ENCODE measurements around the gene TMEM50B. TPM values are rescaled to one million over a fixed set of nuclear protein-coding genes. Genes with fewer than 3 reads are reported as not detected.

TMEM50B gene
- 10 to 100 TPM; 51.5 to 94.7 (median 81.8) TPM for total RNA-seq

DNA sequence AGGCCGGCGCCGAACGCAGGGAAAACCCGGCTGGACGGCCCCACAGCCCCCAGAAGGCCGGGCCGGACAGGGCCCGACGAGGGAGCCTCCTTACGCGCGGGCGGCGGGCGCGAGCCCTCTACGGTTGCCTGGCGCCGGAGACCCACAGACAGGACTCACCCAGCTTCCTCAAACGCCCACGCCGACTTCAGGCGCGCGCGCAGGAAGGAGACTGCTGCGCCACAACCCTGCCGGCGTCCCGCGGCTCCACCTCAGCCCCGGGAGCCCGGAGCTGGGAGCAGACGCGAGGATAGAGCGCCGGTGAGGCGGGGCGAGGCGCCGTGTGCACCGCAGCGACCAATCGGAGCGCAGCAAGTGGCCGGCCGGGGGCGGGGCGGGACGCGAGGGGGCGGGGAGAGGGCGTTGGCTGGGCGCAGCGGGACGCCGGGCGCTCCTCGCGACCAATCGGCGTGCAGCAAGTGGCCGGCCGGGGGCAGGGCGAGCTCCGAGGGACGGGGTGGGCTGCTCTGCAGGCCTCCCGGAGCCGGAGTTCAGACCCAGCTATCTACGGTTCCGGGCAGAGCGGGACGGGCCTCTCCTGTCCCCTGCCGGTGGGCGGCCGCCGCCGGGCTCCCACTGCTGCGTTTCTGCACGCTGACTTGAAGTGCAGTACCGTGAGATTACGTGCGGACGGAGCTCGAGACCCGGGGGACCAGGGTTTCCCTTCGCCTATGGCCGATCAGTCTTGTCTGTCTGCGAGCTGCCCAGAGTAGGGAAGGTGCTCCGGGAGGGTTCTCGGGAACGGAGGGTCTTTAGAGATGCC is at the start of gene TMEM50B:
Gene TMEM50B, minus strand, starts transcription at position 296 of the 802 bp plus-strand sequence. CDS start 11,089 bp downstream, outside the sequence.
- TF ChIP-seq, protein P1, sequence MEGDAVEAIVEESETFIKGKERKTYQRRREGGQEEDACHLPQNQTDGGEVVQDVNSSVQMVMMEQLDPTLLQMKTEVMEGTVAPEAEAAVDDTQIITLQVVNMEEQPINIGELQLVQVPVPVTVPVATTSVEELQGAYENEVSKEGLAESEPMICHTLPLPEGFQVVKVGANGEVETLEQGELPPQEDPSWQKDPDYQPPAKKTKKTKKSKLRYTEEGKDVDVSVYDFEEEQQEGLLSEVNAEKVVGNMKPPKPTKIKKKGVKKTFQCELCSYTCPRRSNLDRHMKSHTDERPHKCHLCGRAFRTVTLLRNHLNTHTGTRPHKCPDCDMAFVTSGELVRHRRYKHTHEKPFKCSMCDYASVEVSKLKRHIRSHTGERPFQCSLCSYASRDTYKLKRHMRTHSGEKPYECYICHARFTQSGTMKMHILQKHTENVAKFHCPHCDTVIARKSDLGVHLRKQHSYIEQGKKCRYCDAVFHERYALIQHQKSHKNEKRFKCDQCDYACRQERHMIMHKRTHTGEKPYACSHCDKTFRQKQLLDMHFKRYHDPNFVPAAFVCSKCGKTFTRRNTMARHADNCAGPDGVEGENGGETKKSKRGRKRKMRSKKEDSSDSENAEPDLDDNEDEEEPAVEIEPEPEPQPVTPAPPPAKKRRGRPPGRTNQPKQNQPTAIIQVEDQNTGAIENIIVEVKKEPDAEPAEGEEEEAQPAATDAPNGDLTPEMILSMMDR (IDR thresholded peaks at IDR 0.05; ENCODE audit: low read depth): no peak

DNA sequence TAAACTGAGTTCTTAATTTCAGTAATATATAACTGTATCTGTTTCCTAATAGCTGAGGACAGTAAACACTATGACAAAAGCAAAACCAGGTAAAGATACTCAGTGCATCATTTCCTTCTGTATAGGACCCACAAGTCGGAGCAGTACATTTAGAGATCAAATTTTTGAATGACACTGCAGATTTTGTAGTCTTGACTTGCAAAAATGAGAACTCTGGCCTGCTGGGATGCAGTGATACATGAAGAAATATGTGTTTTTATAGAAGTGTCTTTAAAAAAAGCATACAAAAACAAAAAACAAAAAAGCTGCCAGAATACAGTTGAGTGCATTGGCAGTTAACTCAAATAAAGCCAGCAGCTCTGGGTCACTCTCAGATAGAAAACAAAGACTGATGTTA is 43.2 kb upstream of the TMEM50B start:
- TF ChIP-seq, protein P1 (IDR thresholded peaks at IDR 0.05; ENCODE audit: low read depth): no peak

DNA sequence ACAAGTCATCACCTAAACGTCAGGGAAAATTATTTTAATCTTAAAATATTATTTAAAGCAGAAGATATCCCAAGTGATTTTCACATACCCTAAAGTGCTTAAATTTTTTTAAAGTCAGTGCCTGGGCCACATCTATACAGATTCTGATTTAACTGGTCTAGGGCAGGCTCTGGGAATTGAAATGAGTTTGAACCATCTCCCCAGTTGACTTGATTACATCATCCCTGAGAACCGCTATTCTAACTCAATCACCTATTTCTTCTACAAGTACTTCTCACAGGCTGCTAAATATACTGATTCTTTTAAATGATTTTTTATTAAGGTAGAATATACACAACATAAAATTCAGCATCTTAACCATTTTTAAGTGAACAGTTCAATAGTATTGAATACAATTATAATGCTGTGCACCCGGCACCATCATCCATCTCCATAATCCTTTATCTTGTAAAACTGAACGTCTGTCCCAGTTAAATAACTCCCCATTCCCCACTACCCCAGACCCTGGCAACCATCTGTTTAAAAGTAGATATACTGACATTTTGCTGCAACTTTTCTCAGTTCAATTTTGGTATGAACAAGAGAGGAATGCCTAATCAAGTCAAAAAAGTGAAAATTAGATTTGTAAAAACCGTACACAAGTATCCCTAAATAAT is 42.7 kb upstream of the TMEM50B start:
- TF ChIP-seq, protein P1 (IDR thresholded peaks at IDR 0.05; ENCODE audit: low read depth): no peak

DNA sequence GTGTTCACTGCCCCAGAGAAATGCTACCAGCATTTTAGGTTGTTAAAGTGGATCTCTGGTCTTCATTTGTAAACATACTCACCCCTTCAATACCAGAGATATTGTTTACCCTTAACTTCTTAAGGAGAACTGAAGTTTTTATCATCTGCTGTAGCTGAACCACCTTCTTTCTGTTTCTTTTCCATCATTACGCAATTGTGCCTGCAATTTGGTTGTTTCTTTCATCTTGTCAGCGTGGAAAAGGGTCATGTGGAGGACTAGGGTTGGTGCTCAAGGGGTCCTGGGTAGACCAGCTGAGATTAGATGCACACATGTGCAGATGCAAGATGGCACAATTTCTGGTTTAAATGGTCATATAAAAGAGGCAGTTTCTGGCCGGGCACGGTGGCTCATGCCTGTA is 39.1 kb upstream of the TMEM50B start:
- TF ChIP-seq, protein P1 (IDR thresholded peaks at IDR 0.05; ENCODE audit: low read depth): no peak

DNA sequence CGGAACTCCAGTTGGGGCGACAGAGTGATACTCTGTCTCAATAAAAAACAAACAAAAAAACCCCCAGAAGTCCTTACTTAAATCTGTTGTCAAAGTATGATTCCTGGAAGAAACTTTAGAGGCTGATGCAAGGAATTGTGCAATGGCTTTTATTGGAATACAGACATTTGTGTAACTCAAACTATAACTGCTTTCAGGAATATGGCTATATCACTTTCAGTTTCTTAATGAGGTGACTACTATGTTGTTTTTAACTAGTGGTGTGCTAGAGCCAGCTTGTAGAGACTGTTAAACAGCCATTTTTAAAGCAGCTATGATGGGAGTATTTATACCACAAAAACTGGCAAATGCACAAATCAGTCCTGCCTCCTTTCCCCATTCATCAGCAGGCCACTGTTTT is 34.5 kb upstream of the TMEM50B start:
- TF ChIP-seq, protein P1 (IDR thresholded peaks at IDR 0.05; ENCODE audit: low read depth): no peak

DNA sequence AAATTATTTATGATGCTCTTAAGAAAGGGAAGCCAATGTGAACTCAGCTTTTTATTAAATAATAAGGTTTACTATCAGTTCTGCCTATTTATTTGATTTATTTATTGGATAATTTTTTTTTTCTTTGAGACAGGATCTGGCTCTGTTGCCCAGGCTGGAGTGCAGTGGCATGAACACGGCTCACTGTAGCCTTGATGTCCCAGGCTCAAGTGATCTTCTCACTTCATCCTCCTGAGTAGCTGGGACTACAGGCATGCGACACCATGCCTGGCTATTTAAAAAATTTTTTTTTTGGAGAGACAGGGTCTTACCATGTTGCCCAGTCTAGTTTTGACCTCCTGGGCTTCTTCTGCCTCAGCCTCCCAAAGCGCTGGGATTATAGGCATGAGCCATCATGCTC is 32.7 kb upstream of the TMEM50B start:
- TF ChIP-seq, protein P1 (IDR thresholded peaks at IDR 0.05; ENCODE audit: low read depth): no peak

DNA sequence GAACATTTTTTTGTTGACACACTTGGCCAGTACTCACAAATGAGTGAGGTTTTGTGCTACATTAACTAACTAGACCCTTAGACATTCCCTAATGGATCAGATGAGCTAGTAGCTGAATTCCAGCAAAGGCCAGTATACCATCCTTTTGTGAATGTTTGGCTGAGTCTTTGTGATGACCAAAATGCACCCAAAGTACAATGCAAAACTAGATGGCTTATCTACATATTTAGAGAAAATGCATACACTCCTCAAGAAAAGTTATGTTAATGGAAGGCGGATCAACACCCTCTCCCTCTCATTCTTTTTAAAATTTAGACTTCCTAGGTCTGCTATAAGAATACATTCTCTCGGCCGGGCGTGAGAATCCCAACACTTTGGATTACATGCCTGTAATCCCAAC is 31.9 kb upstream of the TMEM50B start:
- TF ChIP-seq, protein P1 (IDR thresholded peaks at IDR 0.05; ENCODE audit: low read depth): no peak
